SIG-M5 treated with dmso at 0.1 percent for 504 hours (cell line): ENCODE data around the gene ANKRD23.
"Not testable (repeated sequence)": the region's sequence is repeated elsewhere in the genome, so short reads cannot be mapped to it uniquely, and the experiment has no call there.

Experiments used
- DNase-seq: peaks from one replicate; lab custom pipeline; 2025; ENCODE audit not compliant: unreplicated experiment; lab: John Stamatoyannopoulos, UW

The ANKRD23 gene

DNA sequence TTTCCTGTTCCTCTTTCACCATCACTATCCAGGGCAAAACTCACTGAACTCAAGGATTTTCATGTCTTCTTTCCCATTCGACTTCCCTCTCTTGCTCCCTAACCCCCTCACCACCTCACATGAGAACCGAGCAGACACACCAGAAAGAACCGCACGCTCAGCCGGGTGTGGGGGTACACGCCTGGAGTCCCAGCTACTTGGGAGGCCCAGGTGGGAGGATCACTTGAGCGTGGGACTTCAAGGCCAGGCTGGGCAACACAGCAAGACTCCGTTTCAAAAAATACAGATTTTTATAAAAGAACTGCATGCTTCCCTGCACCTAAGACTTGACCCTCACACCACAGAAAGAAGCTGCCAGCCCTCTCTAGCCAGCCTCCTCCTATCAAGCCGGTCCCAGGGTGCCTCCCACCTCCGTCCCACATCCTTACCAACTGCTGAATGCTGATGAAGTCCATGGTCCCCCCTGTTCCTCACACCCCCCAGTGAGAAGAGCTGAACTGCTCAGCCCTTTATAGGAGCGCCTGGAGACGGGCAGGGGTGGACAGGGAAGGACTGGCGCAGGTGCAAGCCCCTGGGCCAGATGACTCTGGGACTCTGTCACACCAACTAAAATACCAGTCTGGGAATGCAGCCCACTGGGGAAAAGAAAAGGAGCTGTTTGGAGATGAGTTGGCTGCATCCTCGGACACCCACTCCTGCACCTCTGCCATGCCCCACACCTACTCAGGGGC lies at the start of gene ANKRD23:
Gene ANKRD23 (minus strand): TSS at position 484 of the 731 bp plus-strand sequence. CDS start 29 bp downstream, at position 455.
- DNase-seq = no peak

DNA sequence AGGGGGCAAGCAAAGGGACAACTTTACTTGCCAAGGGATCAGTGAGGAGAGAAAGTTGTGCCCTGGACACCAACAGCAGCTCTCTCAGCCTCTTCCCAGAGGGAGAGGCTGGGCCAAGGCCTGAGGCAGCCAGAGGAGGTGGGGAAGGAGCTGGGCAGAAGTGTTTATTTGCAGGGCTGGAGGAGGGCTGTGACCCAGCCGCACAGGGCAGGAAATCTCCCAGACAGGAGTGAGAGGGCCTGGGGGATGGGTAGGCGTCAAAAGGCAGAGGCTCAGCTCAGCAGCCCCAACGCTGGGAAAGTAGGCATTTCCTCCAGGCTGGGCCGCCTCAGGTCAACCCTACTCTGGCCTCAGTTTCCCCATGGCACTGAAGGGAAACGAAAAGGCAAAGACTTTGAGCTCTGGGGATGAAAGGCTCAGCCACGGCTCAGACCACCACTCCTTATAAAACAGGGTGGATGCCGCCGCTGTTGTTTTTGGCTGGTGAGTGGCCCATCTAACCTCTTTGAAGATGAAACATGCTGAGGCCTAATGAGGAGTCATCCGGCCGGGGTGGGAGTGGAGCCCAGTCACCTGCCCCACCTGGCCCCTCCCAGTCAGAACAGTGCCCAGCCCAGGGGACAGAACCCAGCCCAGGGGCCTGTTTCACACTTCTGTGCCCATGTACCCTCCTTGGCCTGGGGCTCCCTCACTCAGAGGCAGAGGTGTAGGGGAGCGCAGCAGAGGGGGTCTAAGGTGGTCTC lies 47.9 kb upstream of the ANKRD23 start:
- DNase-seq = no peak

DNA sequence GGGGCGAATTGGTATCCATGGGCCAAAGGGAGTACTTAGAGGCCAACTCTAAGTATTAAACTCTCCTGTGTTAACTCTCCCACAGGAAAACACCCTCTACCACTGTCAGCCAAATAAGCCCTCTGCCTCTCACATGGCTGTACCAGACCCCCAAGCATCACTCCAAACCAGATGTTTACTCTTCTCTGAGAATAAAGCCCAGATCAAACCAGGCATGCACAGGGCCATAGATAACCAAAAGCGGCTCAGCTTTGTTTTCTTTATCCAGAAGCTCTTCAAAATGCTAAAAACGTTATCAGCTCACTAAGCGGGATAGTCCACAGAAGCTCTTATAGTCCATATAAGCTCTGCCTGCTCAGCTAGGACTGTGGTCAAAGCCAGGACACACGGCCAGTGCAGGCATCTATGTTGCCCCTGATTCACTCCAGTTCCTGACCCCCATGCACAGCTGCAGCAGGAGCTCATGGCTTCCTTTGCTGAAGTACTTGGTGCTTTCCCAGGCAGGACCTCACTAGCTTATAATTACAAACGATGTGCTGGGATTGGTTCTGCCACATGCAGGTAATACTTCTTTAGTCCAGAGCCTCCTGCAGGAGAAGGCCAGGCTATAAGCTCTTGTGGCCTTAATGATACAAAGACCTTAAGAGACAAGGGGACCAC lies 47.0 kb upstream of the ANKRD23 start:
- no peak for DNase-seq

DNA sequence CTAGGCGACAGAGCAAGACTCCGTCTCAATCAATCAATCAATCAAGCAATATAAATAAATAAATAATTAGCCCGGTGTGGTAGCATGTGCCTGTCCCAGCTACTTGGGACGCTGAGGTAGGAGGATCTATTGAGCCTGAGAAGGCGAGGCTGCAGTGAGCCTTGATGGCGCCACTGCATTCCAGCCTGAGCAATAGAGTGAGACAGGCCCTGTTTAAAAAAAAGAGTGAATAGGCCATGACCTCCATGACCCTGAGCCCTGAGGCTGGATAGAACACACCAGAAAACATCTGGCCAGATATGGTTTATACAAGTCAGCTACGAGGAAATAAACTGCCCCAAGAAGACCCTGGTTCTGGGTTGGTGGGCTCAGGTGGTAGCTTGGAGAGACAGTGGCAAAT lies 46.4 kb upstream of the ANKRD23 start:
- no peak for DNase-seq

DNA sequence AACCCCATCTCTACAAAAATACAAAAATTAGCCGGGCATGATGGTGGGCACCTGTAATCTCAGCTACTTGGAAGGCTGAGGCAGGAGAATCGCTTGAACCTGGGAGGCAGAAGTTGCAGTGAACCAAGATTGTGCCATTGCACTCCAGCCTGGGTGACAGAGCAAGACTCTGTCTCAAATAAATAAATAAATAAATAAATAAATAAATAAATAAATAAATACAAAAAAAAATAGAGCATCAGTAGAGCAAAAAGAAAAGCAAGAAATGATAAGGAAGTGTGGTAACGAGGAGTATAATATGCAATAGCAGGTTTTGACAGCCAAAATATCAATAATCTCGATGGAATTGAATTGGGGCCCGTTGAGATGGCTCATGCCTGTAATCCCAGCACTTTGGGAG lies 45.7 kb upstream of the ANKRD23 start:
- not testable (repeated sequence) for DNase-seq

DNA sequence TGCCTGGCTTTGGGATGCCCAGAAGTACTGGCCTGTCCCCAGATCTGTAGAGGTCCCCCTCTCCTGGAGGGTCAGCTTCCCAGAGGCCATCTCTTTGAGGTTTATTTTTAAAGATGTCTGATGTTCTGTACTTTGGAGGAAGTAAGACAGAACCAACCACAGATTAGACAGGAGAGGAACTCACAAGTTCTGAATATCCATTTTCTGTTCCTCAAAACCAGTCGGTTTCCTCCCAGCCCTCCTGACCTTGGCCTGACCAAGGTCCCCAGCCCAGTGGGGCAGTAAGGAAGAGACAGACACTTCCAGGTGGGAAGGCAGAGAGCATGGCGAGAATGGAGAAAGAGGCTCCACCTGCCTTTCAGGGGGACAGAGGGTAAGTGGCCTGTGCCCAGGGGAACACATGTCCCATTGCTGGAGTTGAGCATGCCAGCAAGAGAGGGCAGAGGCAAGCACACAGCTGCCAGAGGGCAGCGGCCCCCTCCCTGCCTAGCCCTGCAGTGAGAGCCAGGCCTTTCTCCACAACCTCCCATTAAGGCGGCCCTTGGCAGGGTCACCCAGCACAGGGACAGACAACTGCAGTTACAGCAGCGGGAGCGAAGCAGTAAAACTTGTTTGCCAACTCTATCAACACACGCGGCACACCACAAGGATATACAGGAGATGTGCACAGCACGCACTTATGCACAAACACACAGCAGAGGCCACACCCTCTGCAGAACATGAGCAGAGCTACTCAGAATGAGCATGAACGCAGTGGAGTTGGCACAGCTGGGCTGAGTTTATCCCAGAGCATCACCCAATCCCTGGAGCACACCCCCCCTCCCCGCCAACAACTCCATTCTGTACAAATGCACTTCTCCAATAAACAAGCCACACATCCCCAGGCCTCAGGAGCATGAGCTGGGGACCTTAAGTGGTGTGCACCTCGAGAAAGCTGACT lies 44.5 kb upstream of the ANKRD23 start:
- DNase-seq = peak; percentile 66

DNA sequence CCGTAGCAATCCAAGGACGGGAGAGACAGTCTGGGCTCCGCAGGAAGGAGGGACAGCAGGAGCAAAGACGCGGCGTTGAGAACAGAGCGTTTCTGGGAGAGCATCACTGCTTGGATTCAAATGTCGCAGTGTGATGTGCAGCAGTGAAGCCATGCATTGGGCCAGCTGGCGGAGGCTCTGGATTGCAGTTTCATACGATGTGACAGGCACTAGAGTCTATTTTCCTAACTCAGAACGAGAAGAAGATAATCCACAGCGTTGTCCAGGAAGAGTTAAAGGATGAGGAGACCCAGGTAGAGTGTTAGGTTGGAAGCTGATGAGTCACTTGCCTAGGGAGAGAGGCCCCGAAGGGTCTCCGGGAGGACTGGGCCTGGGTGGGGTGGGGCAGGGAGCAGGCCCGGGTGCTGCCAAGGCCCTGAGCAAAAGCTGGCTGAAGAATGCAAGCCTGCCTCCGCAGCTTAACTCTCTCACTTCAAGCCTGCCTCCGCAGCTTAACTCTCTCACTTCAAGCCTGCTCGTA lies 43.7 kb upstream of the ANKRD23 start:
- DNase-seq = no peak

DNA sequence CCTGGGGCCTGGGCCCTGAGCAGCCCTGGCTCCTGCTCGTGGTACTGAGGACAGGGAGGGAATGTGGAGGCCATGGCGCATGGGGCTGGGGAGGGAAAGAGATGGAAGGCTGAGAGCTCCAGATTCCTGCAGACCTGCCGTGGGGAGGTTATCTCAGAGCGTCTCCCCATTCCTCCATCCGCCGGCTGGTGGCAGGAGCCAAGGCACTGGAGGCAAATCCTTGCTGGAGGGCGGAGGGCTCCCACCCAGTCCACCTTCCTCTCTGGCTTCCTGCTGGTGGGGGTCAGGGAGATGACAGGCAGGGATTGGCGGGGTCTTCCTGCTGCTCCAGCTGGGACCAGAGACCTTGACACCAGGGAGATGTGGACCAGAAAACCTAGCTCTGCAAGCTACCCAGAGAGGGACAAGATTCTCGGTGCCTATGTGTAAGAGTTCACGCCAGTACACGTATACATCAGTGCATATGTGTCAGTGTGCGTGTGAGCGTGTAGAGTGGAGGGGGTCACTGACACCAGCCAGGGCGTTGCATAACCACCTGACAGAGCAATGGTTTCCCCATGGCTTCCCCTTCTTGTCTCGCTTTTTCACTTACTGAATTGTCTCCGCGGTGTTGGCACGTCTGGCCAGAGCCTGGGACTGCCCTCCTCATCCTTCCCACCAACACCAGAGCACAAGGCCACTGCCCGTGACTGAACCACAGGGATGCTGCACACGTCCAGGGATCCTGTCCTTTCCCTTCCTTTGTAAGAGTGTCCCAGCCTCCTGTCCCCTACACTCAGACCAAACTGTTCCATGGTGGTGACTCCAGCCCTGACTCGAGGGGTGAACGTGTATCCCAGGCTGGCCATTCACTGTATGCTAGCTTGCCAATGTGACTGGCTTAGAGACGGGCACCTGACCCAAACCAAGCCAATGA lies 41.9 kb upstream of the ANKRD23 start:
- peak; percentile 70 for DNase-seq

DNA sequence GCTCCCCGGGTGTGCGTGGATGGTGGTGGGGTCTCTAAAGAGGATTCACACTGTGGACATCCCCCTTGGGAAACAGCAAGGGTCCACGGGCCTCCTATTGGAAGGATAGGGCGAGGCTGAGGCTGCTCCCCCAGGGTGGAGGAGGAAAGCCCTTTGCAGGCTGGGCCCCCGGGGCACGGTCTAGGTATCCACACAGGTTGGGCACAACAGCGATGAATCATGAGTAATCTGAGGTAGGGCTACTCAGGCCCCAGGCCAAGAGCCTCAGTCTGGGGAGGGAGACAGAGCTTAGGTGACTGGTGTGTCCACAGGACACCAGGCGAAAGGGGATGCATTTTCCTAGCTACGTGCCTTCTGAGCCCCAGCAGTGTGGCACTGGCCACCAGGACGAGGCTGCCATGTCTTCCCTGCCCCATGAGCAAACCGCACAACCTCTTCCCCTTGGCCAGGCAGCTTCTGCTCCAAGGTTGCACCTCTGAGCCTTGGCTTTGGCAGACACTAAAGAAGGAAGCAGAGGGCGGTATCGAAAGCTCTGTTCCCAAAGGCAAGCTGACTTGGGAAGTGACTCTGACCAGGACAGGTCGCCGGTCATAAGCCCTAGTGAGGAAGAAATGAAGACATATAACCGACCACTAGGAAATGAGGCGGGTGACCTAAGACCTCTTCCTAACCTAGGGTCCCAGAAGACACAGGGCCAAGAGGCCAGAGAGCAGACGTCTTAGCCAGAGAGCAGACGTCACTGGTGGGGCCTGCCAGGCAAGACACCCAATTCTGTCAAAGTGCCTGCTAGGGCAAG lies 40.7 kb upstream of the ANKRD23 start:
- no peak for DNase-seq

DNA sequence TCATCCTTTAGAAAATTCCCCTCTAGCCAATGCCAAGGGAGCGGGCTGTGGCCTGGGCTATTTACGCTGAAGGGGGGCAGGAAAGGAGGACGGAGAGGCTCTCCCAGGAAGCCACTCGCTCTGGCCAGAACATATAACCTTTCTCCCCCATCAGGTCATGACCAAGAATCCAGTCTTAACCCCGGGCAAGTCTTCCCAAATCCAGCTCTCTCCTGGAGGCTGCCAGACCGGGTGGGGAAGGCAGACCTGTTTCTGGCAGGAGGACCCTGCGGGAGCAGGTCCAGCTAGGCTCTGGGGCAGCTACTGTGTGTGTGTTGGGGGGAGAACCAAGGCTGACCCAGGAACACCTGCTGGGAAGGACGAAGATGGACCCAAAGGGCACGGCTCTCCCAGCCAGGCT lies 39.5 kb upstream of the ANKRD23 start:
- DNase-seq = no peak

DNA sequence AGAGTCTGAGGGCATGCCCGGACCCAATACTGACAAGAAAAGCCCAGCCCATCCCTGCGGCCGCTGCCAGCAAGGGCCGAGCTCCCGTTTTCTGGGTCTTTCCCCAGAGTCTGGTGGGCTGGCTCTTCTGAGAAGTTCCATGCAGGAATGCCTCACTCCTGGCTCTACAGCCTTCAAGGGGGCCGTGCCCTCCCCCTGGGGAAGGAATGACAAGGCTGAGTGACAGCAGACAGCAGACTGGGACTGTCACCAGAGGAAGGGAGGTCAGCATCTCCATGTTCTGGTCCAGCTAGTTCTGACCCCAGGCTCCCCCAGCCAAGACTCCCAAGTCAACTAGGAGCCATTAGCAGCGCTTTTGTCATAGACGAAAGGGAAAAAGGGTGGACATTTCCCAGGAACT lies 39.1 kb upstream of the ANKRD23 start:
- no peak for DNase-seq

DNA sequence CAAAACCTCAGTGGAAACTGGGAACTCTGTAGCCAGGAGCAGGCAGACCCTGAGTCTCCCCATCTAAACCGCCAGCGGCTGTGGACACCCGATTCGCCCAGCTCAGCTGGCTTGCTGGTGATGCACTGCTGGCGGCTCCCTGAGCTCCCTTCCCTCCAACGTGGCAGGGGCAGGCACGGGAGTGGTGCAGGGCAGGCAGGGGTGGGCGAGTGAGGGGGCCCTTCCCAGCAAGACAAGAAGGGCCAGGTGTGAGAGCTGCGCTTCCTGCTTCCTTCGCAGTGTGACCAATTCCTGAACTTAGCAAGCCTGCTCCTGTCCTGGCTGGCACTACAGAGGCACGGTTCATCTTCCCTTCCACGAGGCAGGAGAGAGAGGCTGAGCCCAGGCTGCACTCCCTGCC lies 38.4 kb upstream of the ANKRD23 start:
- DNase-seq = no peak

DNA sequence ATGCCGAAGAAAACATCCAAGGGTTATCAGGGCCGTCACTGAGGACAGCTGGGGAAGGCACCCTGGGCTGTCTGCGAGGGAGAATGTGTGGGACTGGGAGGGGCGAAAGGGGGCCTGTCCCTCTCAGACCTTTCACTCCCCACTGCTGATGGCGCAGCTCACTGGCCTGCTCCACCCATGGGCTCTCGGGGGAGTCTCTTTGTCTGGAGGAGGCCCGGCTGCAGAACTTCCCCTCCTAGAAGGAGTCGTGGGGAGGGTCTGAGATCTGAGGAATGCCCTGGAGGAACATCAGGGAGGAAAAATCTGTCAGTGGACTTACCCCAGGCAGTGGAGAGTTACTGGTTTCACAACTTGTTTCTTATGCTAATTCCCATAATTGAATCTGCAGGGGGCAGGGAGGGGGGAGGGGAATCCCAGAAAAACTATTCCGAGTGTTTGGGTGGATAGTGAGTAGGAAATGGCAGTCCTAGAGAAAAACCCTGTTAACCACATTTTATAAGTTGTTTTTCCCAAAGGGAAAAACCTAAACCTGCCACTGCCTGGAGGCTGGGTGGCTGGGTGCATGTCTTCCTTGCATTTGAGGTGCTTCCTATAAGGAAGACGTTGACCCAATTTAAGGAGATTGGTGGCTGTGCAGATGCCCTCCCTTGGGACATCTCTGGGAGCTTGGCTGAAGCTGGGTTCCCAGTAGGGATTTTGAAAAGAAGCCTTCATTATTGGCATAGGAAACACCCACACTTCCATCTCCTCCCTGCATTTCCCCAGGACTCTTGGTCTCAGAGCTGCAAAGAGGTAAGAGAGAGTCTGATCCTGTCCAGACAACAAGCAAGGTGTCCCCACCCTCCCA lies 37.8 kb upstream of the ANKRD23 start:
- DNase-seq = no peak

DNA sequence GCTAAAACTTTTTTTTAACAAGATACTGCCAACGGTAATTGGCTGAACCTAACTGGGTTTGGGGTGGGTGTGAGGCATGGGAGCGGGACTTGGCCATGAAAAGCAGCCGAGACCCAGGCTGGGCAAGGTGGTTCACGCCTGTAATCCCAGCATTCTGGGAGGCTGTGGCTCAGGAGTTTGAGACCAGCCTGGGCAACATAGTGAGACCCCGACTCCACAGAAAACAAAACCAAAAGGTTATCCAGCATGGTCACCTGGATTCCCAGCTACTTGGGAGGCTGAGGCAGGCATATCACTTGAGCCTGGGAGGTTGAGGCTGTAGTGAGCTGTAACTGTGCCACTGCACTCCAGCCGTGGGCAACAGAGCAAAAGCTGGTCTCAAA lies 37.1 kb upstream of the ANKRD23 start:
- DNase-seq = no peak

DNA sequence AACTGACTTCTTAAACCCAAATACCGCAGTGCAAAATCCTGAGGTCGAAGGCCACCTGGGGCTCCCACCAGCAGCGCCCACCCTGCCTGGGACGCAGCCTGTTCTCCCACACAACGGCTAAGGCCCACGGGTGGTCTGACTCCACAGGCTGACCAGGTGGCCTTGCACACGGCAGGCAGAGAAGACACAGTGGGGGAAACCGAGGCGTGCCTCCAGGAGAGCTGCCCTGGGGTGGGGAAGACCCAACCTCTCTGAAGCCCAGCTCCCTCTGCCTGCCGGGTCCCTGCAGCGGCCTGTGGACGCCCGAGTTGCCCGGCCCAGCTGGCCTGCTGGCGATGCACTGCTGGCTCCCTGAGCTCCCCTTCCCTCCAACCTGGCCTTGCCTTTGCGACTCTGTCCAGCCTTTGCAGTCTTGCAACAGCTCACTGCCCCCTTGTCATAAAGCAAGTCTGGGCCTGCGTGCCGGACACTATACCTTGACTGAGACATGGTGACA lies 35.8 kb upstream of the ANKRD23 start:
- no peak for DNase-seq

DNA sequence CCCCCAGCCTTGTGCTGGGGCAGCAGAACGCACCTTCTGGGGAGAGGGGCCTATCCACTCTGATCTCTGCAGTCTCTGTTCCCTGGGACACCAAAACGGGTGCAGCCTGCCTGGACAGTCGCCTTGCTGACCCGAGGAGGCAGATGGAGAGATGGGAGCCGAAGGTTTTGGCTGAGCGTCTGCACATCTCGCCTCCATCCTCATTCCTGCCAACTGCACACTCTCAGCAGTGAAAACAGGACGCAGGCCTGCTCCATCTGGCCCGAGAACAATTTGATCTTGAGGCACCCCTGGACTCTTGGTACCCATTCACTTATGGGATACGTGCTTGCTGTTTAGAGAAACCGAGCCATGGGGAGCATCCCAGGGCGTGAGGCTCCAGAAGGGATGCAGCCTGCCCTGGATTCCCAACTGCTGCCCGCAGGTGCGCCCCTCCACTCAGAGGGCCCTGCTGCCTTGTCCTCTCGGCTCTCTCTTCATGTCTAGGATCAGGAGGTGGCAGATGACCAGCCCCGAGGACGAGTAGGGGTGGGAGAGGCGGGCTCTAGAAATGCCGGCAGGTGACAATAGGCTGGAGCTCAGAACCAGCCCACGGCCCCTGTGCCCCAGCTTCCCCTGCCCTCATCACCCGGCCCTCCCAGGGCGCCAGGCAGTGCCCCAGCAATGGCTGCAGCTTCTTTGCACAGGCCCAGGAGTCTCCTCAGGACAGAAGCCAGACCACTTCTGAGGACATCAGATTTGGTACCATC lies 35.1 kb upstream of the ANKRD23 start:
- no peak for DNase-seq

DNA sequence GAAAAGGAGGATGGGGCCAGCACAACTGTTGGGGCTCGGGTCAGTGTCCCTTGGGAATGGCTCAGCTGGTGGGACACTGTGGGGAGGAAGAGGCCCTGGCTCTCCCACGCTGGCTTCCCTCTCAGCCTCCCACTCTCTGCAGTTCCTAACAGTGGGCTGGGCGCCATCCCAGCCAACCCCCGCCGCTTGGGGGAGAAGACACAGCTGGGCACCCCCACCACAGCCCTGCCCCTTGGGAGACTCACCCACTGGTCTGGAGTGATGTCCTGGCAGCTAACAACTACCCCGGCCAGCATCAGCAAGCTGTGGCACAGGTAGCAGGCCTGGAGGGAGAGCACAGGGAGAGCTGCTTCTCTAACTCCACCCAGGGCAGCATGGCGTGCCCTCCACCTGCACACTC lies 34.4 kb upstream of the ANKRD23 start:
- no peak for DNase-seq
